Heart right ventricle (tissue), 16 donors: ENCODE data around the gene FANCE. TPM values are rescaled to one million over a fixed set of nuclear protein-coding genes. Genes with fewer than 3 reads are reported as not detected.

Experiments
- ATAC-seq, 8 donors: fragments of 200-7000 bp; cut with Tn5 transposase; one replicate each; pipeline ENCODE4 v1.9.1; 2020; ENCODE audit warnings: mild to moderate bottlenecking in 8 of 8, moderate library complexity in 8 of 8, moderate number of reproducible peaks in 1 of 8
- DNase-seq, 2 donors: peaks; one replicate each; pipeline ENCODE4 v3.0.0-alpha.2; 2020
- H3K27ac ChIP-seq, 10 donors: fragments of 200-600 bp; sonication (generic) in 2 of 10; one replicate each; pipeline versions ENCODE4 v1.5.0 to v1.8.0; 2020 to 2022; ENCODE audit warnings: mild to moderate bottlenecking in 3 of 10
- H3K27me3 ChIP-seq, 7 donors: fragments of 200-600 bp; one replicate each; pipeline ENCODE4 v1.8.0; 2021 to 2022; ENCODE audit warnings: mild to moderate bottlenecking in 2 of 7
- H3K36me3 ChIP-seq, 9 donors: fragments of 200-600 bp; sonication (generic) in 1 of 9; one replicate each; pipeline versions ENCODE4 v1.5.0 to v1.8.0; 2020 to 2022; ENCODE audit warnings: mild to moderate bottlenecking in 2 of 9
- H3K4me1 ChIP-seq, 9 donors: fragments of 200-600 bp; sonication (generic) in 1 of 9; one replicate each; pipeline versions ENCODE4 v1.5.0 to v1.8.0; 2020 to 2022; ENCODE audit warnings: mild to moderate bottlenecking in 4 of 9
- H3K4me3 ChIP-seq, 10 donors: fragments of 200-600 bp; sonication (generic) in 2 of 10; one replicate each; pipeline versions ENCODE4 v1.5.0 to v1.8.0; 2020 to 2022; ENCODE audit warnings: mild to moderate bottlenecking in 7 of 10, moderate library complexity in 2 of 10
- H3K9me3 ChIP-seq, 11 donors: fragments of 200-600 bp in 10 of 11; sonication (generic) in 2 of 11; one replicate each; pipeline versions ENCODE4 v1.5.0 to v1.8.0; 2013 to 2022; ENCODE audit warnings: mild to moderate bottlenecking in 2 of 11, control low read depth in 1 of 11, moderate library complexity in 1 of 11
- WGBS, 2 donors: extraction: QIAGEN DNeasy Blood & Tissue Kit; methylation state at CpG; one replicate each; pipeline ENCODE4 v1.1.7; 2013; ENCODE audit warnings: inconsistent platforms in 1 of 2; 5-methylcytosine and 5-hydroxymethylcytosine counted together
- intact Hi-C, 10 donors: fragments of 100-400 bp; cut with DNase I; formaldehyde crosslinking; loops; one replicate each; pipeline versions ENCODE4 v1.11.1 to v1.14.2; 2022
- polyA plus RNA-seq, 2 donors: library from polyadenylated mRNA; stranded (reverse); fragments of 200-250 nt; gene quantifications; one replicate each; pipeline ENCODE4 v1.2.3, GENCODE V29; 2013
- total RNA-seq, 10 donors: library from RNA; stranded (reverse); fragmentation: NEBNext Ultra II Directional in 3 of 10; extraction: Animal tissue kit (Norgen Biotek cat#: 25700) in 3 of 10; gene quantifications; one replicate each; pipeline versions ENCODE4 v1.2.1 to v1.2.4, GENCODE V29; 2021 to 2023
- TF ChIP-seq, protein P1 (sequence below), 9 donors: fragments of 200-600 bp; sonication (generic) in 2 of 9; IDR thresholded peaks; one replicate each; pipeline versions ENCODE4 v1.5.0 to v1.8.0; 2021 to 2022; ENCODE audit warnings: antibody characterized with exemption in 9 of 9, mild to moderate bottlenecking in 5 of 9, moderate library complexity in 1 of 9
- donor health status: Arrhythmogenic right ventricular cardiomyopathy.
- donor health status: ischemic (EF 13 %, LVEDD 7.1; RV severe dilation, severe dysfunction).
- donor health status: healthy with polysubstance abuse.
- donor health status: DM: no; HTN: yes; CAD: no.
- donor health status: DM: no; HTN: no; CAD: no.
- donor health status: ischemic (EF 25% LVEDD 6.9; RV normal size, moderate dysfunction).
- donor health status: ischemic (EF 25% LVEDD 5.7; RV mildly dilated, moderate dysfunction).
- donor health status: healthy.
- donor health status: DM: yes; HTN: yes; CAD: no.
- donor health status: Ischemic cardiomyopathy.
- donor health status: ischemic (EF 35%, LVEDD 5.7; RV mildly dilated, moderate dysfunction).
- donor health status: nonischemic (EF 11% LVEDD 7.7; RV severe dilation, severe dysfunction).
- donor health status: DM: yes; HTN: yes; CAD: no.
- donor health status: PGD.
- donor health status: ischemic (EF 29% LVEDD 5.4; RV normal size, mild dysfunction).
- donor health status: nonischemic (EF 23%, LVEDD 6.1; RV moderate dilation, normal function).

FANCE gene
- total and polyA plus RNA-seq, 12 donors: 1.5 to 5.3 (median 2.9) TPM

GRCh38 chr6:35499372-35499771 lies 47.2 kb downstream of the FANCE start:
- Histone ChIP-seq H3K4me3 (no peak overlapping the region), H3K27ac (no peak overlapping the region)
- intact Hi-C loops: no loop called here

DNA sequence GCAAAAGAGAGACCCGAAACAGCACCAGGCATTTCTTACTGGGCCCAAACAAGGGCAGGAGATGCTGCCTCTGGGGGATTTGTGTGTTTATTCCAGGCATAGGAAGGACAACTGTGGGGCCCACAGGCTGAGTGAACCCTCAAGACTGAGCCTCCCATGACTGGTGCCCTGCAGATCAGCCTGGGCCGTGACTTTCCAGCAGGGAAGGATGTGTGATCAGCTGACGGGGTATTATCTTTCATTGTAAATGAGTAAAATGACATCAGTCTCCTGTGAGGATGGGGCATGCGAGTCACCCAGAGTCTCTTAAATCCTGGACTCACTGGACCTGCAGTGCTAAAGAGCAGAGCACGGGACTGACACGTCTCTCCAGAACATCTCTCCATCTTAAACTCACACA lies 48.6 kb downstream of the FANCE start:
- Histone ChIP-seq H3K27ac (peak overlapping the region in 4 of 10 donors; percentile 48 to 65 (median 58)), H3K9me3 (no peaks in the 10 kb centered on the region), H3K27me3 (peaks cover 0 to 96% (median 17%) of the 10 kb centered on the region in 7 donors), H3K36me3 (no peaks in the 10 kb centered on the region), H3K4me1 (peaks cover 4 to 33% (median 14%) of the 10 kb centered on the region in 9 donors), H3K4me3 (no peak overlapping the region)
- ATAC-seq (peak in 4 of 8 donors; percentile 11 to 57 (median 34)), DNase-seq (no peak)
- TF ChIP-seq, protein P1, sequence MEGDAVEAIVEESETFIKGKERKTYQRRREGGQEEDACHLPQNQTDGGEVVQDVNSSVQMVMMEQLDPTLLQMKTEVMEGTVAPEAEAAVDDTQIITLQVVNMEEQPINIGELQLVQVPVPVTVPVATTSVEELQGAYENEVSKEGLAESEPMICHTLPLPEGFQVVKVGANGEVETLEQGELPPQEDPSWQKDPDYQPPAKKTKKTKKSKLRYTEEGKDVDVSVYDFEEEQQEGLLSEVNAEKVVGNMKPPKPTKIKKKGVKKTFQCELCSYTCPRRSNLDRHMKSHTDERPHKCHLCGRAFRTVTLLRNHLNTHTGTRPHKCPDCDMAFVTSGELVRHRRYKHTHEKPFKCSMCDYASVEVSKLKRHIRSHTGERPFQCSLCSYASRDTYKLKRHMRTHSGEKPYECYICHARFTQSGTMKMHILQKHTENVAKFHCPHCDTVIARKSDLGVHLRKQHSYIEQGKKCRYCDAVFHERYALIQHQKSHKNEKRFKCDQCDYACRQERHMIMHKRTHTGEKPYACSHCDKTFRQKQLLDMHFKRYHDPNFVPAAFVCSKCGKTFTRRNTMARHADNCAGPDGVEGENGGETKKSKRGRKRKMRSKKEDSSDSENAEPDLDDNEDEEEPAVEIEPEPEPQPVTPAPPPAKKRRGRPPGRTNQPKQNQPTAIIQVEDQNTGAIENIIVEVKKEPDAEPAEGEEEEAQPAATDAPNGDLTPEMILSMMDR (IDR thresholded peaks at IDR 0.05): no peak
- intact Hi-C loops: no loop called here
- 35 to 44% methylated on average over 6 of the region's 6 CpGs for WGBS, 2 donors

More at GRCh38 chr6:35499372-35499771, 47.2 kb downstream of the FANCE start:
- DNase-seq: no peak
- 86 to 97% methylated on average over 4 of the region's 4 CpGs for WGBS, 2 donors
- Histone ChIP-seq H3K9me3 (no peaks in the 10 kb centered on the region), H3K4me1 (peaks cover 9 to 47% (median 28%) of the 10 kb centered on the region in 9 donors), H3K36me3 (no peaks in the 10 kb centered on the region), H3K27me3 (peaks cover 0 to 97% (median 13%) of the 10 kb centered on the region in 7 donors)
- ATAC-seq: no peak
- TF ChIP-seq, protein P1 (IDR thresholded peaks at IDR 0.05): no peak

DNA sequence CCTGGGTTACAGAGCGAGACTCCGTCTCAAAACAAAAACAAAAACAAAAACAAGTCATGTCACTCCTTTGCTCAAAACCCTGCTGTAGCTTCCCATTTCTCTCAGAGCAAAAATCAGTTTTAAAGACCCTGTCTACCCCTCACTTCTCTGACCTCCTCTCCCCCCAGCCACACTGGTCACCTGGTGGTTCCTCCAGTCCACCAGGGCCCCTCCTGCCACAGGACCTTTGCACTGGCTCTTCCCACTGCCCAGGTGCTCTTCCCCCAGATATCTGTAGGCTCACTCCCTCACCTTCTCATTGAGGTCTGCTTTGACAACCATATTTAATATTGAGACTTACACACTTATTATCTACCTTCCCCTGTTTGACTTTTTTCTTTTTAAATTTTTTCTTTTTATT lies 49.6 kb downstream of the FANCE start:
- ATAC-seq (no peak), DNase-seq (no peak)
- Histone ChIP-seq H3K4me1 (peaks cover 4 to 30% (median 13%) of the 10 kb centered on the region in 9 donors), H3K27me3 (peaks cover 0 to 94% (median 27%) of the 10 kb centered on the region in 7 donors), H3K4me3 (no peak overlapping the region), H3K36me3 (no peaks in the 10 kb centered on the region), H3K9me3 (no peaks in the 10 kb centered on the region), H3K27ac (no peak overlapping the region)
- 97% methylated on average over 2 of the region's 2 CpGs for WGBS, 2 donors
- TF ChIP-seq, protein P1 (IDR thresholded peaks at IDR 0.05): no peak
- intact Hi-C loops: no loop called here

DNA sequence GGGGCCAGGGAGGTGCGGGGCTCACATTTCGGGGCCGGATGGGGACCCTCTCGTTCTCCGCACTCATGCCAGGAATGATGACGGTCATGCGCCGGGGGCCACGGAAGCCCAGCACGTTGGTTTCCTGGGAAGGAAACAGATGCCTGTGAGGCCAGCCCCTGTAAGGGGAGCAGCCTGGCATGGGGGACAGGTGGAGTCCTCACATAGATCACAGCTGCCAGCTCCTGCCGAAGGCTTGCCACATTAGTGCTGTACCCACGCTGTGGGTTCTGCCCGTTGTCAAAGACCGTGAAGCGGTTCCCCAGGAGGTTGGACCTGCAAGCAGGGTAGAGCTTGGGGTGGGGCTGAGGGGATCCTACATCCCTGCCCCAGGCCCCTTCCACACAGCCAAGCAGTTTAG lies 51.4 kb downstream of the FANCE start:
- intact Hi-C loops: no loop called here
- WGBS, 2 donors: 70 to 72% methylated on average over 15 of the region's 15 CpGs
- H3K36me3 ChIP-seq: no peaks in the 10 kb centered on the region
- DNase-seq (no peak), ATAC-seq (no peak)
- H3K9me3 ChIP-seq: no peaks in the 10 kb centered on the region
- H3K4me3 ChIP-seq: no peak overlapping the region
- H3K27me3 ChIP-seq: peaks cover 0 to 95% (median 26%) of the 10 kb centered on the region in 7 donors
- peaks cover 0 to 18% (median under 1%) of the 10 kb centered on the region in 9 donors for H3K4me1 ChIP-seq
- TF ChIP-seq, protein P1 (IDR thresholded peaks at IDR 0.05): no peak
- no peak overlapping the region for H3K27ac ChIP-seq
